OCI-LY1 (cell line): Measurements from ENCODE around the gene IFI30.

Source experiments
- H2AFZ ChIP-seq: fragments of 200-600 bp; sonication (generic), shearing (Covaris generic); 2 replicates; pipeline ENCODE4 v1.6.0; 2014; ENCODE audit warnings: antibody characterized with exemption, mild to moderate bottlenecking, low read length
- H3F3A ChIP-seq: fragments of 200-600 bp; sonication (generic), shearing (Covaris generic); 2 replicates; pipeline ENCODE4 v1.6.0; 2014; ENCODE audit warnings: mild to moderate bottlenecking, antibody characterized with exemption, low read length, moderate library complexity; ENCODE audit not compliant: insufficient read depth
- H3K27ac ChIP-seq: fragments of 200-600 bp; sonication (generic); 2 replicates; pipeline ENCODE4 v1.5.1; 2014; ENCODE audit warnings: low read length, mixed run types, mild to moderate bottlenecking, low read depth; ENCODE audit not compliant: poor library complexity, severe bottlenecking
- H3K27me3 ChIP-seq: fragments of 200-600 bp; sonication (generic); 2 replicates; pipeline ENCODE4 v1.6.0; 2014; ENCODE audit warnings: antibody characterized with exemption, mild to moderate bottlenecking, low read length, moderate library complexity; ENCODE audit not compliant: insufficient read depth
- H3K36me3 ChIP-seq: fragments of 200-600 bp; sonication (generic); 2 replicates; pipeline ENCODE4 v1.6.1; 2014; ENCODE audit warnings: mild to moderate bottlenecking, antibody characterized with exemption, low read length, moderate library complexity, mixed read lengths; ENCODE audit not compliant: insufficient read depth
- H3K4me1 ChIP-seq: fragments of 200-600 bp; sonication (generic); 2 replicates; pipeline ENCODE4 v1.5.1; 2014; ENCODE audit warnings: mild to moderate bottlenecking, low read length, moderate library complexity; ENCODE audit not compliant: insufficient read depth, severe bottlenecking
- H3K4me2 ChIP-seq: fragments of 200-600 bp; sonication (generic), shearing (Covaris generic); 2 replicates; pipeline ENCODE4 v1.6.1; 2014; ENCODE audit warnings: low read length
- H3K4me3 ChIP-seq: fragments of 200-600 bp; sonication (generic); 2 replicates; pipeline ENCODE4 v1.5.1; 2014; ENCODE audit warnings: low read length, low read depth, mild to moderate bottlenecking, mixed read lengths; ENCODE audit not compliant: poor library complexity, severe bottlenecking
- H3K79me2 ChIP-seq: fragments of 200-600 bp; shearing (Covaris generic); 2 replicates; pipeline ENCODE4 v1.6.1; 2016; ENCODE audit warnings: mixed run types, low read length, mixed read lengths; ENCODE audit not compliant: insufficient read depth
- H3K9ac ChIP-seq: fragments of 200-600 bp; sonication (generic), shearing (Covaris generic); 2 replicates; pipeline ENCODE4 v1.6.1; 2014; ENCODE audit warnings: mild to moderate bottlenecking, low read length, mixed read lengths
- H3K9me2 ChIP-seq: fragments of 200-600 bp; sonication (generic), shearing (Covaris generic); 2 replicates; pipeline ENCODE4 v1.6.1; 2014; ENCODE audit warnings: low read depth, mild to moderate bottlenecking, low read length, mixed read lengths
- H3K9me3 ChIP-seq: fragments of 200-600 bp; shearing (Covaris generic); 2 replicates; pipeline ENCODE4 v1.6.1; 2014; ENCODE audit warnings: low read length, mixed read lengths
- H4K20me1 ChIP-seq: fragments of 200-600 bp; sonication (generic), shearing (Covaris generic); 2 replicates; pipeline ENCODE4 v1.6.0; 2016; ENCODE audit warnings: mild to moderate bottlenecking, low read length; ENCODE audit not compliant: insufficient read depth
- CTCF ChIP-seq: fragments of 200-600 bp; sonication (generic), shearing (Covaris generic); IDR thresholded peaks from 2 replicates; pipeline ENCODE4 v1.5.1; 2017; ENCODE audit warnings: mild to moderate bottlenecking, antibody characterized with exemption, low read length, moderate library complexity, mixed read lengths
- EZH2 ChIP-seq: fragments of 200-600 bp; sonication (generic), shearing (Covaris generic); IDR thresholded peaks from 2 replicates; pipeline ENCODE4 v1.8.0; 2017; ENCODE audit warnings: borderline replicate concordance, mixed run types, mild to moderate bottlenecking, antibody characterized with exemption, low read length, moderate library complexity, mixed read lengths

The IFI30 gene

GRCh38 chr19:18153556-18154134 lies 20.0 kb upstream of the IFI30 start:
- Histone ChIP-seq H3K27me3 (no peaks in the 10 kb centered on the region), H3F3A (no peaks in the 10 kb centered on the region), H3K9me2 (no peaks in the 10 kb centered on the region), H3K79me2 (no peaks in the 10 kb centered on the region), H3K4me1 (peaks cover 45% of the 10 kb centered on the region), H3K9me3 (no peaks in the 10 kb centered on the region), H2AFZ (no peak overlapping the region), H3K9ac (peak overlapping the region; percentile 85), H4K20me1 (no peaks in the 10 kb centered on the region), H3K36me3 (peaks cover 17% of the 10 kb centered on the region; the same call in 1 of the 2 replicates), H3K27ac (peak overlapping the region; percentile 40), H3K4me3 (peak overlapping the region; percentile 93), H3K4me2 (peak overlapping the region; percentile 77)
- TF ChIP-seq CTCF = no peak
- TF ChIP-seq EZH2 = no peak

- Histone ChIP-seq H2AFZ (no peak overlapping the region), H3K9me3 (no peaks in the 10 kb centered on the region), H3K36me3 (peaks cover 16% of the 10 kb centered on the region; the same call in 1 of the 2 replicates), H3K4me2 (no peak overlapping the region), H3F3A (no peaks in the 10 kb centered on the region), H3K27ac (no peak overlapping the region), H4K20me1 (no peaks in the 10 kb centered on the region), H3K9me2 (no peaks in the 10 kb centered on the region), H3K4me3 (no peak overlapping the region), H3K27me3 (no peaks in the 10 kb centered on the region), H3K79me2 (no peaks in the 10 kb centered on the region), H3K4me1 (peaks cover 49% of the 10 kb centered on the region), H3K9ac (no peak overlapping the region)
- TF ChIP-seq EZH2 = no peak
- TF ChIP-seq CTCF = no peak
Observed at GRCh38 chr19:18155095-18156087, 18.2 kb upstream of the IFI30 start.

- H3K9me3 ChIP-seq = no peaks in the 10 kb centered on the region
- H3K9ac ChIP-seq = no peak overlapping the region
- peaks cover 52% of the 10 kb centered on the region for H3K4me1 ChIP-seq
- no peaks in the 10 kb centered on the region for H3K9me2 ChIP-seq
- H3K4me2 ChIP-seq = no peak overlapping the region
- H4K20me1 ChIP-seq = no peaks in the 10 kb centered on the region
- H3K79me2 ChIP-seq = no peaks in the 10 kb centered on the region
- TF ChIP-seq EZH2 (no peak), CTCF (no peak)
- H3K27ac ChIP-seq = no peak overlapping the region
- H3K4me3 ChIP-seq = no peak overlapping the region
- peaks cover 10% of the 10 kb centered on the region; the same call in 1 of the 2 replicates for H3K36me3 ChIP-seq
- no peaks in the 10 kb centered on the region for H3F3A ChIP-seq
- no peak overlapping the region for H2AFZ ChIP-seq
- no peaks in the 10 kb centered on the region for H3K27me3 ChIP-seq
Observed at GRCh38 chr19:18156268-18156667, 17.3 kb upstream of the IFI30 start.
